HCT116 (cell line): ENCODE data around the gene NTN4. TPM values are rescaled to one million over a fixed set of nuclear protein-coding genes. Genes with fewer than 3 reads are reported as not detected.

ENCODE experiments used
- ATAC-seq: fragments of 200-7000 bp; cut with Tn5 transposase; 2 replicates; pipeline ENCODE4 v1.9.1; 2020; ENCODE audit warnings: mild to moderate bottlenecking, moderate library complexity
- BruUV-seq: library from RNA; stranded (reverse); fragments of 400-500 nt; replicated peaks from 2 replicates; lab custom pipeline; 2021; lab: Mats Ljungman, UMichigan
- CTCF ChIA-PET: fragments of 300-600 bp; sonication (Branson Sonifier 250); formaldehyde crosslinking; loops from one replicate; lab custom pipeline; 2021; ENCODE audit warnings: antibody characterized with exemption; lab: Charles Lee
- POLR2A ChIA-PET: fragments of 300-600, 350-600 bp; sonication (Branson Sonifier 250); formaldehyde crosslinking; loops from one replicate; lab custom pipeline; 2021; ENCODE audit warnings: antibody characterized with exemption; lab: Charles Lee
- RAD21 ChIA-PET, 2 experiments: fragments of 300-600 bp; sonication (Branson Sonifier 250); formaldehyde crosslinking; loops; one replicate each; lab custom pipeline; 2023; ENCODE audit warnings: low total read pairs in 2 of 2; ENCODE audit not compliant: uncharacterized antibody in 2 of 2, unreplicated experiment in 2 of 2, low non-redundant PET in 1 of 2; lab: Charles Lee
- DNase-seq: peaks from one replicate; pipeline ENCODE4 v3.0.0-alpha.2; 2010; ENCODE audit warnings: low read depth, low spot score
- H2AFZ ChIP-seq: fragments of 200-600 bp; shearing (Covaris generic), sonication (generic); 2 replicates; pipeline ENCODE4 v1.6.1; 2017; ENCODE audit warnings: low read depth, mixed run types, mixed read lengths, antibody characterized with exemption, low read length; ENCODE audit not compliant: poor library complexity, severe bottlenecking
- H3K27ac ChIP-seq: 2 replicates; pipeline ENCODE4 v1.5.1; 2012; ENCODE audit warnings: low read depth, low read length
- H3K27me3 ChIP-seq: fragments of 200-600 bp; sonication (generic); 2 replicates; pipeline ENCODE4 v1.6.1; 2016; ENCODE audit warnings: mixed run types, low read length, mixed read lengths; ENCODE audit not compliant: insufficient read depth
- H3K36me3 ChIP-seq, 2 experiments: fragments of 200-500 bp in 1 of 2; fragments of 200-600 bp in 1 of 2; sonication (Bioruptor generic) in 1 of 2; sonication (generic) in 1 of 2; 2 replicates each; pipeline versions ENCODE4 v1.5.1 to v1.6.1; 2014 to 2016; ENCODE audit warnings: low read length in 2 of 2, inconsistent platforms in 1 of 2, mixed read lengths in 1 of 2, mixed run types in 1 of 2; ENCODE audit not compliant: insufficient read depth in 2 of 2, control insufficient read depth in 1 of 2
- H3K4me1 ChIP-seq, 2 experiments: fragments of 200-600 bp in 1 of 2; sonication (generic) in 1 of 2; 2 replicates each; pipeline versions ENCODE4 v1.5.1 to v1.6.1; 2012 to 2017; ENCODE audit warnings: low read length in 2 of 2, inconsistent platforms in 1 of 2, mild to moderate bottlenecking in 1 of 2, mixed read lengths in 1 of 2, mixed run types in 1 of 2, moderate library complexity in 1 of 2; ENCODE audit not compliant: insufficient read depth in 2 of 2, control insufficient read depth in 1 of 2
- H3K4me2 ChIP-seq: fragments of 200-600 bp; sonication (generic); 2 replicates; pipeline ENCODE4 v1.6.1; 2017; ENCODE audit warnings: mixed run types, low read length, mixed read lengths
- H3K4me3 ChIP-seq, 2 experiments: fragments of 200-600 bp in 1 of 2; sonication (generic) in 1 of 2; replicated peaks in 1 of 2; 2 replicates each; pipeline ENCODE4 v1.5.1; 2011 to 2016; ENCODE audit warnings: low read length in 2 of 2, control low read depth in 1 of 2, low read depth in 1 of 2, mild to moderate bottlenecking in 1 of 2, mixed read lengths in 1 of 2, mixed run types in 1 of 2
- H3K79me2 ChIP-seq: fragments of 200-600 bp; sonication (generic); 2 replicates; pipeline ENCODE4 v1.6.1; 2017; ENCODE audit warnings: mild to moderate bottlenecking, mixed run types, low read length, moderate library complexity, mixed read lengths; ENCODE audit not compliant: insufficient read depth
- H3K9ac ChIP-seq: fragments of 200-600 bp; sonication (generic); 2 replicates; pipeline ENCODE4 v1.6.1; 2016; ENCODE audit warnings: low read length, mixed read lengths
- H3K9me2 ChIP-seq: fragments of 200-600 bp; sonication (generic), shearing (Covaris generic); 2 replicates; pipeline ENCODE4 v1.6.1; 2017; ENCODE audit warnings: mixed run types, mild to moderate bottlenecking, moderate library complexity; ENCODE audit not compliant: insufficient read depth
- H3K9me3 ChIP-seq, 2 experiments: fragments of 200-500 bp in 1 of 2; fragments of 200-600 bp in 1 of 2; sonication (Bioruptor generic) in 1 of 2; sonication (generic) in 1 of 2; 2 replicates each; pipeline ENCODE4 v1.6.1; 2014 to 2017; ENCODE audit warnings: low read length in 2 of 2, mixed read lengths in 2 of 2, inconsistent platforms in 1 of 2, low read depth in 1 of 2, mild to moderate bottlenecking in 1 of 2, mixed run types in 1 of 2, moderate library complexity in 1 of 2; ENCODE audit not compliant: control insufficient read depth in 1 of 2, insufficient read depth in 1 of 2
- H4K20me1 ChIP-seq: fragments of 200-600 bp; sonication (generic), shearing (Covaris generic); 2 replicates; pipeline ENCODE4 v1.6.1; 2017; ENCODE audit warnings: mixed run types, mild to moderate bottlenecking, moderate library complexity; ENCODE audit not compliant: insufficient read depth
- ATF3 ChIP-seq: IDR thresholded peaks from 2 replicates; pipeline ENCODE4 v1.6.1; 2012
- CBX3 ChIP-seq: IDR thresholded peaks from 2 replicates; pipeline ENCODE4 v1.6.1; 2012; ENCODE audit warnings: low read depth
- EGR1 ChIP-seq: IDR thresholded peaks from 2 replicates; pipeline ENCODE4 v1.6.1; 2012; ENCODE audit warnings: low read depth
- EZH2phosphoT487 ChIP-seq: fragments of 200-600 bp; IDR thresholded peaks from 2 replicates; pipeline ENCODE4 v1.6.1; 2018; ENCODE audit warnings: antibody characterized with exemption, borderline replicate concordance
- FOSL1 ChIP-seq: IDR thresholded peaks from 2 replicates; pipeline ENCODE4 v1.6.1; 2012; ENCODE audit warnings: low read depth
- POLR2AphosphoS5 ChIP-seq: IDR thresholded peaks from 2 replicates; pipeline ENCODE4 v1.6.1; 2011; ENCODE audit warnings: mild to moderate bottlenecking, low read depth, low read length, moderate library complexity
- RAD21 ChIP-seq: IDR thresholded peaks from 2 replicates; pipeline ENCODE4 v1.6.1; 2012; ENCODE audit warnings: low read depth, mild to moderate bottlenecking
- SIN3A ChIP-seq: IDR thresholded peaks from 2 replicates; pipeline ENCODE4 v1.6.1; 2012; ENCODE audit warnings: low read depth
- SP1 ChIP-seq: IDR thresholded peaks from 2 replicates; pipeline ENCODE4 v1.6.1; 2012; ENCODE audit warnings: low read depth
- YY1 ChIP-seq: IDR thresholded peaks from 2 replicates; pipeline ENCODE4 v1.6.1; 2011; ENCODE audit warnings: low read length, low read depth, moderate library complexity, mild to moderate bottlenecking; ENCODE audit not compliant: insufficient replicate concordance; ENCODE audit errors: extremely low read depth
- ZBTB33 ChIP-seq: IDR thresholded peaks from 2 replicates; pipeline ENCODE4 v1.6.1; 2011; ENCODE audit warnings: mild to moderate bottlenecking, low read length, moderate library complexity; ENCODE audit not compliant: insufficient replicate concordance; ENCODE audit errors: extremely low read depth
- ZFX ChIP-seq: fragments of 450-650 bp; IDR thresholded peaks from 2 replicates; pipeline ENCODE4 v1.6.1; 2017
- ZNF274 ChIP-seq: fragments of 200-500 bp; sonication (Bioruptor generic); IDR thresholded peaks from 2 replicates; pipeline ENCODE4 v1.6.1; 2014; ENCODE audit warnings: mild to moderate bottlenecking, low read depth, low read length, inconsistent platforms
- intact Hi-C: fragments of 100-400 bp; cut with micrococcal nuclease; formaldehyde crosslinking; loops from 2 replicates; pipeline ENCODE4 v1.10.0; 2022
- total RNA-seq: library from RNA; stranded (reverse); gene quantifications from one replicate; pipeline ENCODE4 v1.2.1, GENCODE V29; 2021; ENCODE audit not compliant: unreplicated experiment
- TF ChIP-seq, protein P1 (sequence below), 3 experiments: fragments of 200-600 bp in 1 of 3; sonication (generic) in 1 of 3; IDR thresholded peaks in 2 of 3; conservative IDR thresholded peaks in 1 of 3; 2 replicates each; pipeline ENCODE4 v1.5.1; 2012 to 2017; ENCODE audit warnings: low read depth in 2 of 3, low read length in 2 of 3, antibody characterized with exemption in 1 of 3, borderline replicate concordance in 1 of 3, control low read depth in 1 of 3, mild to moderate bottlenecking in 1 of 3, mixed read lengths in 1 of 3, mixed run types in 1 of 3, moderate library complexity in 1 of 3; ENCODE audit not compliant: insufficient read depth in 1 of 3
- TF ChIP-seq, protein P2 (sequence below): IDR thresholded peaks from 2 replicates; pipeline ENCODE4 v1.6.1; 2012; ENCODE audit warnings: low read depth

The NTN4 gene
- total RNA-seq, 1 experiment from 2014 or later = 4.3 TPM

- TF ChIP-seq, protein P1, sequence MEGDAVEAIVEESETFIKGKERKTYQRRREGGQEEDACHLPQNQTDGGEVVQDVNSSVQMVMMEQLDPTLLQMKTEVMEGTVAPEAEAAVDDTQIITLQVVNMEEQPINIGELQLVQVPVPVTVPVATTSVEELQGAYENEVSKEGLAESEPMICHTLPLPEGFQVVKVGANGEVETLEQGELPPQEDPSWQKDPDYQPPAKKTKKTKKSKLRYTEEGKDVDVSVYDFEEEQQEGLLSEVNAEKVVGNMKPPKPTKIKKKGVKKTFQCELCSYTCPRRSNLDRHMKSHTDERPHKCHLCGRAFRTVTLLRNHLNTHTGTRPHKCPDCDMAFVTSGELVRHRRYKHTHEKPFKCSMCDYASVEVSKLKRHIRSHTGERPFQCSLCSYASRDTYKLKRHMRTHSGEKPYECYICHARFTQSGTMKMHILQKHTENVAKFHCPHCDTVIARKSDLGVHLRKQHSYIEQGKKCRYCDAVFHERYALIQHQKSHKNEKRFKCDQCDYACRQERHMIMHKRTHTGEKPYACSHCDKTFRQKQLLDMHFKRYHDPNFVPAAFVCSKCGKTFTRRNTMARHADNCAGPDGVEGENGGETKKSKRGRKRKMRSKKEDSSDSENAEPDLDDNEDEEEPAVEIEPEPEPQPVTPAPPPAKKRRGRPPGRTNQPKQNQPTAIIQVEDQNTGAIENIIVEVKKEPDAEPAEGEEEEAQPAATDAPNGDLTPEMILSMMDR (IDR thresholded peaks at IDR 0.05 in 2 of 3, conservative IDR thresholded peaks at IDR 0.05 in 1 of 3; ENCODE audit: borderline replicate concordance in 1 of 3, insufficient read depth in 1 of 3, low read depth in 2 of 3, low read length in 2 of 3) = no peak
- no peak for TF ChIP-seq EGR1
- no peak for TF ChIP-seq CBX3
These were observed 12.1 kb upstream of the NTN4 start (continued) for GRCh38 chr12:95802482-95803270.

DNA sequence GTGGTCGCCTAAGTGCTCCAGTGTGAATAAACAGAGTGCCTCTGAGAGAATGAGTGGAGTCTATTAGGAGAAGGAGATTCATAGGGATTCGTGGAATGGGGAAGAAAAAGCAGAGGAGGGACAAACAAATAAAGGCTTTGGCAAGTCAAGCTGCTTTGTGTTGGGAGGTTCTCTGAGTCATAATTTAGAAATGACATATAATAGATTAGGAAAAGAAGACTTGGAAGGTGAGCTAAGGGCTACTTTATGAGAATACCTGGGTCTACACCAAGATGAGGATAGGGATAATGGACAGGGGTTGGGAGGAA lies 6.4 kb upstream of the NTN4 start:
- H3K27ac ChIP-seq = no peak overlapping the region
- H3K9me2 ChIP-seq = no peaks in the 10 kb centered on the region
- no peaks in the 10 kb centered on the region for H3K36me3 ChIP-seq
- H3K9ac ChIP-seq = no peak overlapping the region
- DNase-seq (no peak), ATAC-seq (no peak)
- ChIA-PET POLR2A (interaction anchor here (0.6 kb wide), 1 partner anchor 38 kb away, joined by 3 read pairs; no protein-coding TSS in a partner anchor), RAD21 (interaction anchor here in 1 of 2 experiments (0.6 kb wide), 1 partner anchor 1251 kb away, joined by 4 read pairs; no protein-coding TSS in a partner anchor), CTCF (no interaction called here)
- no peak overlapping the region for H2AFZ ChIP-seq
- peaks cover 0 to 15% of the 10 kb centered on the region in 2 experiments; a peak in 2 of 4 replicates for H3K4me1 ChIP-seq
- no TSS peak for BruUV-seq
- no peaks in the 10 kb centered on the region for H3K79me2 ChIP-seq
- H3K9me3 ChIP-seq = no peaks in the 10 kb centered on the region
- H3K4me3 ChIP-seq = no peak overlapping the region
- no peak overlapping the region for H3K4me2 ChIP-seq
- intact Hi-C loops = no loop called here
- H4K20me1 ChIP-seq = no peaks in the 10 kb centered on the region
- no peaks in the 10 kb centered on the region for H3K27me3 ChIP-seq
- TF ChIP-seq SIN3A (no peak), SP1 (no peak), CBX3 (no peak), RAD21 (no peak), EZH2phosphoT487 (no peak), ZFX (no peak), ZNF274 (no peak), ATF3 (no peak), FOSL1 (no peak), YY1 (no peak), POLR2AphosphoS5 (no peak), ZBTB33 (no peak), EGR1 (no peak)
- TF ChIP-seq, protein P2, sequence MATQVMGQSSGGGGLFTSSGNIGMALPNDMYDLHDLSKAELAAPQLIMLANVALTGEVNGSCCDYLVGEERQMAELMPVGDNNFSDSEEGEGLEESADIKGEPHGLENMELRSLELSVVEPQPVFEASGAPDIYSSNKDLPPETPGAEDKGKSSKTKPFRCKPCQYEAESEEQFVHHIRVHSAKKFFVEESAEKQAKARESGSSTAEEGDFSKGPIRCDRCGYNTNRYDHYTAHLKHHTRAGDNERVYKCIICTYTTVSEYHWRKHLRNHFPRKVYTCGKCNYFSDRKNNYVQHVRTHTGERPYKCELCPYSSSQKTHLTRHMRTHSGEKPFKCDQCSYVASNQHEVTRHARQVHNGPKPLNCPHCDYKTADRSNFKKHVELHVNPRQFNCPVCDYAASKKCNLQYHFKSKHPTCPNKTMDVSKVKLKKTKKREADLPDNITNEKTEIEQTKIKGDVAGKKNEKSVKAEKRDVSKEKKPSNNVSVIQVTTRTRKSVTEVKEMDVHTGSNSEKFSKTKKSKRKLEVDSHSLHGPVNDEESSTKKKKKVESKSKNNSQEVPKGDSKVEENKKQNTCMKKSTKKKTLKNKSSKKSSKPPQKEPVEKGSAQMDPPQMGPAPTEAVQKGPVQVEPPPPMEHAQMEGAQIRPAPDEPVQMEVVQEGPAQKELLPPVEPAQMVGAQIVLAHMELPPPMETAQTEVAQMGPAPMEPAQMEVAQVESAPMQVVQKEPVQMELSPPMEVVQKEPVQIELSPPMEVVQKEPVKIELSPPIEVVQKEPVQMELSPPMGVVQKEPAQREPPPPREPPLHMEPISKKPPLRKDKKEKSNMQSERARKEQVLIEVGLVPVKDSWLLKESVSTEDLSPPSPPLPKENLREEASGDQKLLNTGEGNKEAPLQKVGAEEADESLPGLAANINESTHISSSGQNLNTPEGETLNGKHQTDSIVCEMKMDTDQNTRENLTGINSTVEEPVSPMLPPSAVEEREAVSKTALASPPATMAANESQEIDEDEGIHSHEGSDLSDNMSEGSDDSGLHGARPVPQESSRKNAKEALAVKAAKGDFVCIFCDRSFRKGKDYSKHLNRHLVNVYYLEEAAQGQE = no peak
